ENCODE data around the gene EXOC4.

Gene EXOC4

DNA sequence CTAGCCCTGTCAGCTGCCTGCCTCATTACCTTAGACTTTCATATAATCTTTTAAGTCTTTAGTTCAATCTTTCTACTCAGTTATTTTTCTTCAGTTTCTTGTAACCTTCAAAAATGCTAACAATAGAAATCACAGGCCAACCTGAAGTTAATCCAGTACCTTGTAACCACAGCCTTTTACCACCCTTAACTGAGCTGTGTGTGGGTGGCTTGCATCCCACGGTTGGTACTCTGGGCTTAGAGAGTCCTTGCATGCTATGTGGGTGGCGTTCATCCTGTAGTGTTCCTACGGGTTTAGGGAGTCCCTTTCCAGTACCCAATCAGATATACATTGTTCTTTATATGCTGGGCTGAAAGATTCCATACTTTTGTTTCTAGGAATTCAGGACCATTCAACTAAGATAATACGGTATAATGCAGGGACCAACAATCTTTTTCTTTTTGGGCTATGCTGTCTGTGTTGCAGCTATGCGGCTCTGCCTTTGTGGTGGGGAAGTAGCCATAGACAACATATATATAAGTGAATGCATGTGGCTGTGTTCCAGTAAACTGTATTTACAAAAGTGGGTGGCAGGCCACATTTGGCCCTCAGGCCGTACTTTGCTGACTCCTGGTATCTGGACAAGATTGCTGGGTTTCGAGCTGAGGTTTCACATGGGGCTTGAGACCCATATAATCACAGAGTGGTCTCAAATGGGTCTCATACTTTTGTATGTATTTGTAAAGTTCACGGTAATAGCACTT, 593.5 kb downstream of the EXOC4 start:
- DNase-seq (ENCODE audit: low spot score), result no peak
- H3K14ac ChIP-seq (ENCODE audit: low read length), result no peak overlapping the region
- no peak overlapping the region for H3K4me2 ChIP-seq (ENCODE audit: insufficient read depth, low read length, poor library complexity, severe bottlenecking)
- H3K27ac ChIP-seq (replicated peaks; ENCODE audit: low read length), result no peak overlapping the region
- no peak overlapping the region for H4K91ac ChIP-seq (ENCODE audit: low read depth, low read length, poor library complexity)
- no peak overlapping the region for H2BK120ac ChIP-seq (ENCODE audit: low read depth, low read length)
- H2BK15ac ChIP-seq (ENCODE audit: low read length), result no peak overlapping the region
- H3K4me3 ChIP-seq (ENCODE audit: low read length in 2 of 2), result no peak overlapping the region
- no peak overlapping the region for H3K18ac ChIP-seq (ENCODE audit: low read length)
- no peak overlapping the region for H3K4ac ChIP-seq (ENCODE audit: low read length)
- peaks cover 1% of the 10 kb centered on the region for H3K79me1 ChIP-seq (ENCODE audit: low read depth, low read length)
- no peaks in the 10 kb centered on the region for H3K36me3 ChIP-seq (replicated peaks in 1 of 2; ENCODE audit: control insufficient read depth in 2 of 2, insufficient read depth in 2 of 2, low read length in 2 of 2)
- H2AK5ac ChIP-seq (ENCODE audit: low read depth, low read length), result no peak overlapping the region
- no peak overlapping the region for H3K23ac ChIP-seq (ENCODE audit: low read depth, low read length, poor library complexity)
- WGBS, 2 donors (ENCODE audit: extremely low coverage in 2 of 2, insufficient read length in 2 of 2, insufficient replicate concordance in 1 of 2), result no CpG with 5 or more reads among the region's 8 CpGs
- no peak overlapping the region for H3K9ac ChIP-seq (ENCODE audit: low read depth, low read length, poor library complexity)
- H3K4me1 ChIP-seq (ENCODE audit: control insufficient read depth in 2 of 2, insufficient read depth in 1 of 2, low read depth in 1 of 2, low read length in 2 of 2), result peaks cover 0 to 5% of the 10 kb centered on the region in 2 donors
- H2BK12ac ChIP-seq (ENCODE audit: low read length), result no peak overlapping the region
- no peak overlapping the region for H4K8ac ChIP-seq (ENCODE audit: low read depth, low read length)
- H2BK5ac ChIP-seq (ENCODE audit: low read length), result no peak overlapping the region
- H3K27me3 ChIP-seq (ENCODE audit: control insufficient read depth in 3 of 3, insufficient read depth in 3 of 3, low read depth in 1 of 3, low read length in 3 of 3), result no peaks in the 10 kb centered on the region
- peaks cover 0 to 3% of the 10 kb centered on the region in 2 donors for H3K9me3 ChIP-seq (replicated peaks in 1 of 2; ENCODE audit: control insufficient read depth in 2 of 2, insufficient read depth in 1 of 2, low read depth in 1 of 2, low read length in 2 of 2)
- H2AFZ ChIP-seq (ENCODE audit: low read length), result no peak overlapping the region

DNA sequence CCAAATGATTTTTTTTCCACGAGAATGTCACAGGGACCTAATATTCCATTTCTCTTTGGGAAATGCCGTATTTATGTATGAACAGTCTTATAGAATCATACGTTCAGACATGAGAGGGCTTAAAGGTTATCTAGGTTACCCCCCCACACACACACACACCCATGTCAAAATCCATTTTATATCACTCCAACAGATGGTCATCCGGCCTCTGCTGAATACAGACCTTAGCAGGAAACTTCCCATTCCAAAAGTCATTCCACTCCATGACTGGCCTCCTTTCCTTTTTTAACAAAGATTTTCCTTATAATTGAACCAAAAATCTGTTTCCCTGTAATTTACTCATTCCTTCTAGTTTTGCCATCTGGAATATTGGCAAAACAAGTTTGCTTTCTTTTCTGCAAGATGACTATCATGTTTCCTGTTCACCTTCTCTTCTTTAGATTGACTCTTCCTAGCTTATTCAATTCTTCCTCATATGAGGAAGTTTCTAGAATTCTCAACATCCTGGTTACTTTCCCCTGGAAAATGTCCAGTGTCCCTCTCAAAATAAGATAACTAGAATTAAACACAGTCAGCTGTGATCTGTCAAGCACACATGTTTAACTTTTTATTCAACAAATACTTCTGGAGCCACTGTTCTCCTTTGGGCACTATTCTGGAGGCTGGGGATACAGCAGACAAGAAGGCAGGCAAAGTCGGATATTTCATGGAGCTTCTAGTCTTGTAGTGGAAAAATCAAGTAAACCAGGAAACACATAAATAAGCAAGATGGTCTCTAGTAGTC, 597.8 kb downstream of the EXOC4 start:
- H3K4ac ChIP-seq (ENCODE audit: low read length), result no peak overlapping the region
- H3K36me3 ChIP-seq (replicated peaks in 1 of 2; ENCODE audit: control insufficient read depth in 2 of 2, insufficient read depth in 2 of 2, low read length in 2 of 2), result no peaks in the 10 kb centered on the region
- H3K23ac ChIP-seq (ENCODE audit: low read depth, low read length, poor library complexity), result no peak overlapping the region
- H3K4me2 ChIP-seq (ENCODE audit: insufficient read depth, low read length, poor library complexity, severe bottlenecking), result no peak overlapping the region
- H3K79me1 ChIP-seq (ENCODE audit: low read depth, low read length), result peaks cover 1% of the 10 kb centered on the region
- no peak overlapping the region for H2AFZ ChIP-seq (ENCODE audit: low read length)
- no peak overlapping the region for H2BK120ac ChIP-seq (ENCODE audit: low read depth, low read length)
- no peak overlapping the region for H3K18ac ChIP-seq (ENCODE audit: low read length)
- H3K14ac ChIP-seq (ENCODE audit: low read length), result no peak overlapping the region
- peaks cover 0 to 6% of the 10 kb centered on the region in 2 donors for H3K4me1 ChIP-seq (ENCODE audit: control insufficient read depth in 2 of 2, insufficient read depth in 1 of 2, low read depth in 1 of 2, low read length in 2 of 2)
- H2BK12ac ChIP-seq (ENCODE audit: low read length), result no peak overlapping the region
- no peaks in the 10 kb centered on the region for H3K27me3 ChIP-seq (ENCODE audit: control insufficient read depth in 3 of 3, insufficient read depth in 3 of 3, low read depth in 1 of 3, low read length in 3 of 3)
- H3K9me3 ChIP-seq (replicated peaks in 1 of 2; ENCODE audit: control insufficient read depth in 2 of 2, insufficient read depth in 1 of 2, low read depth in 1 of 2, low read length in 2 of 2), result no peaks in the 10 kb centered on the region
- H2BK5ac ChIP-seq (ENCODE audit: low read length), result no peak overlapping the region
- no peak overlapping the region for H3K27ac ChIP-seq (replicated peaks; ENCODE audit: low read length)
- H2AK5ac ChIP-seq (ENCODE audit: low read depth, low read length), result no peak overlapping the region
- H4K8ac ChIP-seq (ENCODE audit: low read depth, low read length), result no peak overlapping the region
- no peak overlapping the region for H4K91ac ChIP-seq (ENCODE audit: low read depth, low read length, poor library complexity)
- DNase-seq (ENCODE audit: low spot score), result no peak
- H2BK15ac ChIP-seq (ENCODE audit: low read length), result no peak overlapping the region
- H3K4me3 ChIP-seq (ENCODE audit: low read length in 2 of 2), result no peak overlapping the region
- no CpG with 5 or more reads among the region's 5 CpGs for WGBS, 2 donors (ENCODE audit: extremely low coverage in 2 of 2, insufficient read length in 2 of 2, insufficient replicate concordance in 1 of 2)
- H3K9ac ChIP-seq (ENCODE audit: low read depth, low read length, poor library complexity), result no peak overlapping the region

DNA sequence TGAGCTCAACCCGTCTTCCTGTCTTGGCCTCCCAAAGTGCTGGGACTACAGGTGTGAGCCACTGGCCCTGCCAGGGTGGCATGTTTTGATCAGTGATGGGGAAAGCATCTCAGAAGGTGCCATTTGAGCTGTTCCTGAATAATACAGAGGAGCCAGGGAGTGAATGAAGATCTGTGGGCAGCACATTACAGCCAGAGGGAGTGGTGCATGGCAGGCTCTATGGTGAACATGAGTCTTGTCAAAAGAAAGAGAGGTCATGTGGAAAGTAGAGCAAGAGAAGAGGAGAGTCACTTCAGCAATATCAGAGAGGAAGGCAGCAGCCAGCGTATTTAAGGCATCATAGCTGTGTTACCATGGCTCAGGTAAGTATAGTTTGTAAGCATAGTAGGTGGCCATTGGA, 598.5 kb downstream of the EXOC4 start:
- Histone ChIP-seq H3K23ac (ENCODE audit: low read depth, low read length, poor library complexity) (no peak overlapping the region), H3K4ac (ENCODE audit: low read length) (no peak overlapping the region), H3K4me2 (ENCODE audit: insufficient read depth, low read length, poor library complexity, severe bottlenecking) (no peak overlapping the region), H2AK5ac (ENCODE audit: low read depth, low read length) (no peak overlapping the region), H3K27ac (replicated peaks; ENCODE audit: low read length) (no peak overlapping the region), H2BK5ac (ENCODE audit: low read length) (no peak overlapping the region), H3K9me3 (replicated peaks in 1 of 2; ENCODE audit: control insufficient read depth in 2 of 2, insufficient read depth in 1 of 2, low read depth in 1 of 2, low read length in 2 of 2) (no peaks in the 10 kb centered on the region), H3K9ac (ENCODE audit: low read depth, low read length, poor library complexity) (no peak overlapping the region), H3K27me3 (ENCODE audit: control insufficient read depth in 3 of 3, insufficient read depth in 3 of 3, low read depth in 1 of 3, low read length in 3 of 3) (no peaks in the 10 kb centered on the region), H2BK120ac (ENCODE audit: low read depth, low read length) (no peak overlapping the region), H2BK15ac (ENCODE audit: low read length) (no peak overlapping the region), H4K91ac (ENCODE audit: low read depth, low read length, poor library complexity) (no peak overlapping the region), H3K79me1 (ENCODE audit: low read depth, low read length) (peaks cover 1% of the 10 kb centered on the region), H4K8ac (ENCODE audit: low read depth, low read length) (no peak overlapping the region), H2AFZ (ENCODE audit: low read length) (no peak overlapping the region), H3K18ac (ENCODE audit: low read length) (no peak overlapping the region), H3K36me3 (replicated peaks in 1 of 2; ENCODE audit: control insufficient read depth in 2 of 2, insufficient read depth in 2 of 2, low read length in 2 of 2) (no peaks in the 10 kb centered on the region), H3K4me1 (ENCODE audit: control insufficient read depth in 2 of 2, insufficient read depth in 1 of 2, low read depth in 1 of 2, low read length in 2 of 2) (peaks cover 0 to 4% of the 10 kb centered on the region in 2 donors), H3K4me3 (ENCODE audit: low read length in 2 of 2) (no peak overlapping the region), H2BK12ac (ENCODE audit: low read length) (no peak overlapping the region), H3K14ac (ENCODE audit: low read length) (no peak overlapping the region)
- WGBS, 2 donors (ENCODE audit: extremely low coverage in 2 of 2, insufficient read length in 2 of 2, insufficient replicate concordance in 1 of 2), result no CpG with 5 or more reads among the region's 2 CpGs
- no peak for DNase-seq (ENCODE audit: low spot score)

DNA sequence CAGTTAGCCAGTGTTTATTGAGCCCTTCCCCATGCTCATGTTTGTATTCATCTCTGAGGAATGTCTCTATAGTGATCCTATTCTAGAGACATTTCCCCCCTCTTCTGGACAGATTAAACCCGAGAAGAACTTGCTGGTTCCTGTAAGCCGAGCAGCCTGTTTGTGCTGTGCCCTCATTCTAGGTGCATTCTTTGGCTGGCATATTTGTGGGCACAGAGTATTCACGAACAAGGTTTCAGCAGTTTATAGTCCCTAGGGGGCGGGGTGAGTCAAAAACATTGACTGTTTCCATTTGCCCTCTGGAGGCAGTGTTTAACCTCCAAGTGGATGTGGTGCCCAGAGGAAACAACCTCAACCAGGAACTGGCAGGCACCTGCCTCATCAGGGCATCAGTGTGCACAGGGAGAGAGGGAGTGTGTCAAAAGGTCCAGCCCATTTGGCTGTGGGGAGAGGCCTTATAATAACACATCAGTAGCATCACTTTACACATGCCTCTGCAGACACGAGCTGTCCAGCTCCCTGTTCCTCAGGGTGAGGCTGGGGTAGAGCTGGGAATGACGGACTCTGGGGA, 600.9 kb downstream of the EXOC4 start:
- Histone ChIP-seq H3K4me1 (ENCODE audit: control insufficient read depth in 2 of 2, insufficient read depth in 1 of 2, low read depth in 1 of 2, low read length in 2 of 2) (peaks cover 0 to 2% of the 10 kb centered on the region in 2 donors), H4K91ac (ENCODE audit: low read depth, low read length, poor library complexity) (no peak overlapping the region), H3K18ac (ENCODE audit: low read length) (no peak overlapping the region), H2AK5ac (ENCODE audit: low read depth, low read length) (no peak overlapping the region), H2BK120ac (ENCODE audit: low read depth, low read length) (no peak overlapping the region), H3K14ac (ENCODE audit: low read length) (no peak overlapping the region), H4K8ac (ENCODE audit: low read depth, low read length) (no peak overlapping the region), H2BK5ac (ENCODE audit: low read length) (no peak overlapping the region), H2BK12ac (ENCODE audit: low read length) (no peak overlapping the region), H3K9ac (ENCODE audit: low read depth, low read length, poor library complexity) (no peak overlapping the region), H3K4ac (ENCODE audit: low read length) (no peak overlapping the region), H2BK15ac (ENCODE audit: low read length) (no peak overlapping the region), H3K9me3 (replicated peaks in 1 of 2; ENCODE audit: control insufficient read depth in 2 of 2, insufficient read depth in 1 of 2, low read depth in 1 of 2, low read length in 2 of 2) (peaks cover 6% of the 10 kb centered on the region in 2 donors), H3K27ac (replicated peaks; ENCODE audit: low read length) (no peak overlapping the region), H3K23ac (ENCODE audit: low read depth, low read length, poor library complexity) (peak overlapping the region; percentile 75), H3K79me1 (ENCODE audit: low read depth, low read length) (no peaks in the 10 kb centered on the region), H3K4me2 (ENCODE audit: insufficient read depth, low read length, poor library complexity, severe bottlenecking) (no peak overlapping the region), H2AFZ (ENCODE audit: low read length) (no peak overlapping the region), H3K36me3 (replicated peaks in 1 of 2; ENCODE audit: control insufficient read depth in 2 of 2, insufficient read depth in 2 of 2, low read length in 2 of 2) (no peaks in the 10 kb centered on the region), H3K27me3 (ENCODE audit: control insufficient read depth in 3 of 3, insufficient read depth in 3 of 3, low read depth in 1 of 3, low read length in 3 of 3) (no peaks in the 10 kb centered on the region), H3K4me3 (ENCODE audit: low read length in 2 of 2) (no peak overlapping the region)
- DNase-seq (ENCODE audit: low spot score), result peak; percentile 26
- WGBS, 2 donors (ENCODE audit: extremely low coverage in 2 of 2, insufficient read length in 2 of 2, insufficient replicate concordance in 1 of 2), result no CpG with 5 or more reads among the region's 6 CpGs
